ENCODE data around the gene GADD45G. TPM values are rescaled to one million over a fixed set of nuclear protein-coding genes. Genes with fewer than 3 reads are reported as not detected.

The GADD45G gene
- total and polyA plus RNA-seq, 2 experiments from 2014 or later, result 12.7 to 24.1 TPM

GRCh38 chr9:89638893-89639292 lies 34.1 kb downstream of the GADD45G start (continued):
- TF ChIP-seq REST (IDR thresholded peaks at IDR 0.05; ENCODE audit: unreplicated experiment), result no peak

GRCh38 chr9:89639367-89639795 lies 34.6 kb downstream of the GADD45G start:
- H3K27me3 Mint-ChIP-seq (ENCODE audit: insufficient read depth, low read depth, poor library complexity), result peaks cover 14% of the 10 kb centered on the region
- peaks cover 10% of the 10 kb centered on the region for H3K4me1 Mint-ChIP-seq
- H3K27me3 ChIP-seq (ENCODE audit: insufficient read depth), result no peaks in the 10 kb centered on the region
- no peaks in the 10 kb centered on the region for H3F3A ChIP-seq (replicated peaks; ENCODE audit: low read depth)
- H3K36me3 ChIP-seq (ENCODE audit: insufficient read depth), result no peaks in the 10 kb centered on the region
- peak; percentile 20 for DNase-seq (ENCODE audit: low spot score)
- no peaks in the 10 kb centered on the region for H4K20me1 ChIP-seq (replicated peaks; ENCODE audit: insufficient read depth)
- ATAC-seq, result peak; percentile 72
- no peaks in the 10 kb centered on the region for H3K4me1 ChIP-seq (ENCODE audit: insufficient read depth)
- no peaks in the 10 kb centered on the region for H3K9me2 ChIP-seq (ENCODE audit: insufficient read depth)
- no peaks in the 10 kb centered on the region for H3K36me3 Mint-ChIP-seq (ENCODE audit: low read depth)
- peak overlapping the region; percentile 90 for H2AFZ ChIP-seq
- H3K4me2 ChIP-seq, result no peak overlapping the region
- H3K4me3 Mint-ChIP-seq, result no peak overlapping the region
- no peak overlapping the region for H3K4me3 ChIP-seq
- no peaks in the 10 kb centered on the region for H3K79me2 ChIP-seq (replicated peaks; ENCODE audit: insufficient read depth)
- H3K9me3 Mint-ChIP-seq, result no peaks in the 10 kb centered on the region
- H3K27ac ChIP-seq (ENCODE audit: low read depth), result no peak overlapping the region
- no peak overlapping the region for H3K27ac Mint-ChIP-seq
- TF ChIP-seq ZNF331 (CRISPR knock-in tag; IDR thresholded peaks at IDR 0.05; ENCODE audit: low read depth), result no peak
- no peak for TF ChIP-seq EZH2phosphoT487 (IDR thresholded peaks at IDR 0.05; ENCODE audit: unreplicated experiment)
- TF ChIP-seq JUNB (IDR thresholded peaks at IDR 0.05; ENCODE audit: unreplicated experiment), result no peak
- TF ChIP-seq REST (IDR thresholded peaks at IDR 0.05; ENCODE audit: unreplicated experiment), result no peak
- TF ChIP-seq CTCF (conservative IDR thresholded peaks at IDR 0.05; ENCODE audit: low read depth in 2 of 2), result no peak
- TF ChIP-seq NANOG (IDR thresholded peaks at IDR 0.05; ENCODE audit: borderline replicate concordance), result no peak
- TF ChIP-seq ZNF462 (CRISPR knock-in tag; IDR thresholded peaks at IDR 0.05), result no peak
- TF ChIP-seq ETS1 (IDR thresholded peaks at IDR 0.05), result no peak
